A375 (cell line): Measurements from ENCODE around the gene ITIH6. TPM values are rescaled to one million over a fixed set of nuclear protein-coding genes. Genes with fewer than 3 reads are reported as not detected.
A peak's percentile ranks its signal among the peaks of the same experiment; 100 is the strongest.

Experiments used
- small RNA-seq: library from RNA; depleted of rRNA; stranded (forward); fragments of <200 nt; gene quantifications from one replicate; pipeline ENCODE3, GENCODE V24; 2014
- total RNA-seq: library from RNA; depleted of rRNA; stranded (reverse); fragments of >200 nt; shearing (Covaris generic); gene quantifications from 2 replicates; pipeline ENCODE4 v1.2.3, GENCODE V29; 2014; rRNA removed

The ITIH6 gene
- total RNA-seq: 1.7 and 2.8 TPM in 2 replicates

GRCh38 chrX:54798137-54798536, at the start of gene ITIH6:
Gene ITIH6 (minus strand): TSS chrX:54798255. CDS start chrX:54798210, 45 bp downstream.

GRCh38 chrX:54807524-54808108, 9.6 kb upstream of the ITIH6 start, which contains the start of gene MAGED2:
Gene MAGED2 (plus strand): TSS chrX:54807745. CDS start chrX:54809332, 1,587 bp downstream.

Small RNA genes within 50 kb of the gene (small RNA-seq; reads per million reads assigned to genes)
- not detected for gene AL049732.1
- gene SNORA11: 1.1 reads per million, percentile 57 among the genes with 10 or more reads in this experiment

Other genes with a start within 250 kb of the ITIH6 start
- 85.0 and 96.1 TPM in 2 replicates for gene MAGED2, start 9.5 kb upstream of the ITIH6 start, total RNA-seq
- gene TRO, start 122.6 kb upstream of the ITIH6 start, total RNA-seq: 2.0 and 3.3 TPM in 2 replicates
- gene PFKFB1, start 195.9 kb upstream of the ITIH6 start, total RNA-seq: 0.15 and 0.19 TPM in 2 replicates
- gene APEX2, start 202.1 kb upstream of the ITIH6 start, total RNA-seq: 19.8 and 23.3 TPM in 2 replicates
- not detected in 2 replicates for gene ALAS2, start 232.7 kb upstream of the ITIH6 start, total RNA-seq